Measurements from ENCODE around the gene B4GALT4. TPM values are rescaled to one million over a fixed set of nuclear protein-coding genes. Genes with fewer than 3 reads are reported as not detected.

B4GALT4 gene
- polyA plus RNA-seq, 12 donors, result 8.9 to 20.5 (median 12.8) TPM; not detected in 1

Other genes with a start within 250 kb of the B4GALT4 start
- gene IGSF11, start 206.0 kb downstream of the B4GALT4 start, polyA plus RNA-seq (ENCODE audit: insufficient read length in 12 of 12), result 1 to 10 TPM in 10 of 12 donors, not detected in 2; 1.5 to 5.8 (median 2.7) TPM
- not detected for gene TEX55, start 94.7 kb downstream of the B4GALT4 start, polyA plus RNA-seq (ENCODE audit: insufficient read length in 12 of 12)
- gene UPK1B, start 67.3 kb downstream of the B4GALT4 start, polyA plus RNA-seq (ENCODE audit: insufficient read length in 12 of 12), result 10 to 100 TPM in 3 of 12 donors, under 1 TPM in 2, not detected in 7; 0.34 to 46.8 (median 12.2) TPM
- gene ARHGAP31, start 53.5 kb upstream of the B4GALT4 start, polyA plus RNA-seq (ENCODE audit: insufficient read length in 12 of 12), result 10 to 100 TPM in 10 of 12 donors, 1 to 10 TPM in 1, not detected in 1; 9.2 to 27.1 (median 12.3) TPM
- 10 to 100 TPM in 11 of 12 donors, not detected in 1; 36.2 to 56.0 (median 45.1) TPM for gene TMEM39A, start 222.7 kb upstream of the B4GALT4 start, polyA plus RNA-seq (ENCODE audit: insufficient read length in 12 of 12)
- gene POGLUT1, start 228.1 kb upstream of the B4GALT4 start, polyA plus RNA-seq (ENCODE audit: insufficient read length in 12 of 12), result 10 to 100 TPM in 10 of 12 donors, 1 to 10 TPM in 1, not detected in 1; 8.0 to 18.7 (median 13.6) TPM

Data from muscle of arm (tissue), 12 donors.